Suprapubic skin (tissue), 3 donors: ENCODE measurements around the gene ZSWIM8.

Experiments
- CTCF ChIP-seq, 2 donors: fragments of 200-600 bp in 1 of 2; fragments of 450-650 bp in 1 of 2; sonication (generic) in 1 of 2; IDR thresholded peaks; one replicate each; pipeline ENCODE4 v1.5.1; 2016 to 2019; ENCODE audit warnings: antibody characterized with exemption in 2 of 2, mild to moderate bottlenecking in 1 of 2, moderate library complexity in 1 of 2
- POLR2A ChIP-seq, 2 donors: fragments of 450-650 bp; IDR thresholded peaks; one replicate each; pipeline ENCODE4 v1.6.1; 2017; ENCODE audit warnings: antibody characterized with exemption in 2 of 2, mild to moderate bottlenecking in 2 of 2, moderate library complexity in 2 of 2

DNA sequence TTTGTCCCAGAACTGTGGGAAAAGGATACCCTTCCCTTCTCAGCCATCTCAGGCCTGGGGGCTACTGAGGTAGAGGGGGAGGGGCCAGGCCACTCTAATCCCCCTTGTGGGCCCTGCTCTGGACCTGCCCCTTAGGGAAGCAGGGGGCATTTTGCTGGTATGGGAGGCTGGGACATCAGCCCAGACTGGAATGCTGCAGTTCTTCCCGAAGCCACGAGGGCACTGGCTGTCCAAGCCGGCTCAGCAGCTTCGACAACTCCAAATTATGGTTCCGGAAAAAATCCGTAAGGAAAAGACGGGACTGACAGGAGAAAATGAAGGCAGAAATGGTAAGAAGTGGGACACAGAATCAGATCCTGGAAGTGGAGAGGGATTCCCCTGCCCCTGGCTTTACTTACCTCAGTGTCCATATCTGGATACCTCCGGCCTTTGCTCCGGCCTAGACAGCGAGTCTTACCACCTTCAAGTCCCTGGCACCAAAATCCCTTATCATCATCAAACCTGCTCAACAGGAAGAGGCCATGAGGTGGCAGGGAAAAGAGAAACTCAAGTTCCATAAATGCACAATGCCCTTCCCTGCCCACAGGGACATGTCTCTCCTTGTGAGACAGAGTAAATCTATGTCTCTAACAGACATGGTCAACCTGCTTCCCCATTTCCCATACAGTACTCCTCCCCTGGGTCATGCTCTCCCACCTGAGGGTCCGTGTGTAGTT is 17.0 kb downstream of the ZSWIM8 start:
- TF ChIP-seq CTCF (IDR thresholded peaks at IDR 0.05) (peak; percentile 10 to 13), POLR2A (IDR thresholded peaks at IDR 0.05) (no peak)
